ENCODE results near the gene PNRC1. TPM values are rescaled to one million over a fixed set of nuclear protein-coding genes. Genes with fewer than 3 reads are reported as not detected.

Gene PNRC1
- total and polyA plus RNA-seq, 2 of the 4 experiments (the other 2 are of a cell fraction), result 6.5 to 8.1 TPM

- Histone ChIP-seq H2AFZ (replicated peaks; ENCODE audit: low read length, poor library complexity) (no peak overlapping the region), H3K27me3 (ENCODE audit: control insufficient read depth, insufficient read depth, low read length) (peaks cover 11% of the 10 kb centered on the region), H2AK9ac (replicated peaks; ENCODE audit: low read depth, low read length, poor library complexity) (no peak overlapping the region), H2BK5ac (ENCODE audit: low read depth, low read length, poor library complexity, severe bottlenecking) (no peak overlapping the region), H3K23ac (ENCODE audit: low read depth, low read length) (no peak overlapping the region), H3K79me1 (ENCODE audit: low read depth in 1 of 2, low read length in 2 of 2) (no peaks in the 10 kb centered on the region), H3K4me2 (ENCODE audit: low read depth, low read length) (no peak overlapping the region), H3K4me3 (ENCODE audit: insufficient read depth, low read depth, low read length) (no peak overlapping the region), H3K9me1 (ENCODE audit: insufficient read depth, low read length) (no peaks in the 10 kb centered on the region), H3K14ac (replicated peaks; ENCODE audit: low read depth, low read length) (no peak overlapping the region), H2BK15ac (ENCODE audit: low read depth, low read length) (no peak overlapping the region), H4K5ac (ENCODE audit: low read depth, low read length) (no peak overlapping the region), H3K18ac (ENCODE audit: low read depth, low read length) (no peak overlapping the region), H3K9ac (ENCODE audit: low read depth, low read length) (no peak overlapping the region), H4K91ac (ENCODE audit: insufficient read depth, low read depth, low read length) (no peak overlapping the region), H3K36me3 (ENCODE audit: control insufficient read depth, insufficient read depth, low read length) (no peaks in the 10 kb centered on the region), H2BK20ac (ENCODE audit: low read depth, low read length) (no peak overlapping the region), H2BK120ac (ENCODE audit: low read depth, low read length) (no peak overlapping the region), H4K8ac (ENCODE audit: low read depth in 2 of 2, low read length in 2 of 2) (no peak overlapping the region), H3K27ac (ENCODE audit: insufficient read depth, low read length) (no peak overlapping the region), H2AK5ac (ENCODE audit: low read depth, low read length) (no peak overlapping the region), H3K4me1 (ENCODE audit: control insufficient read depth, insufficient read depth, low read length) (no peaks in the 10 kb centered on the region), H3K9me3 (ENCODE audit: control insufficient read depth, insufficient read depth, low read length) (no peaks in the 10 kb centered on the region), H4K20me1 (ENCODE audit: insufficient read depth, low read length) (no peaks in the 10 kb centered on the region), H3K4ac (ENCODE audit: low read depth, low read length) (no peak overlapping the region), H3K56ac (ENCODE audit: extremely low read depth, insufficient read depth, low read length) (no peak overlapping the region)
- DNase-seq, result no peak
- BruUV-seq (replicated peaks), result no TSS peak
- TF ChIP-seq CHD1 (IDR thresholded peaks at IDR 0.05; ENCODE audit: low read depth, low read length) (no peak), POLR2A (IDR thresholded peaks at IDR 0.05; ENCODE audit: low read depth, low read length) (no peak), RFX5 (IDR thresholded peaks at IDR 0.05; ENCODE audit: low read depth, low read length) (no peak), MAFK (IDR thresholded peaks at IDR 0.05; ENCODE audit: low read depth, low read length) (peak; percentile 95), ELK1 (IDR thresholded peaks at IDR 0.05; ENCODE audit: borderline replicate concordance, low read depth, low read length) (no peak), CTCF (conservative IDR thresholded peaks at IDR 0.05; ENCODE audit: low read depth, low read length) (no peak), SMC3 (IDR thresholded peaks at IDR 0.05; ENCODE audit: low read depth, low read length) (no peak), MXI1 (IDR thresholded peaks at IDR 0.05; ENCODE audit: borderline replicate concordance, low read depth, low read length) (no peak), RAD21 (IDR thresholded peaks at IDR 0.05; ENCODE audit: low read length) (no peak)
- dilution Hi-C loops (cut with HindIII; ENCODE audit: low sequenced_read_pairs, unreplicated experiment), result no loop called here
- ChIA-PET POLR2A (ENCODE audit: unreplicated experiment) (no interaction called here), CTCF (interaction anchor here (1.1 to 1.3 kb wide), 4 partner anchors 13 to 176 kb away, joined by 3 to 5 read pairs (median 4); partner anchors contain the start of gene PNRC1)
- intact Hi-C loops (cut with micrococcal nuclease), result loop anchor here (1.0 kb wide), 3 partner anchors 120 to 247 kb away; no protein-coding TSS in a partner anchor
- in situ Hi-C loops (cut with MboI; ENCODE audit: low sequenced_read_pairs), result loop anchor here (10.0 kb wide), 1 partner anchor 123 kb away; no protein-coding TSS in a partner anchor
- no CpG with 5 or more reads among the region's 1 CpG for WGBS, 2 experiments (ENCODE audit: extremely low coverage in 2 of 2, insufficient read length in 1 of 2)
- ATAC-seq (ENCODE audit: low read depth), result no peak
These were observed 41.4 kb downstream of the PNRC1 start for GRCh38 chr6:89121934-89122333.

Data from IMR-90 (cell line).